HepG2 (cell line): ENCODE data around the gene ANKRD13D. TPM values are rescaled to one million over a fixed set of nuclear protein-coding genes. Genes with fewer than 3 reads are reported as not detected.

Experiments used
- polyA plus RNA-seq, 8 experiments: library from polyadenylated mRNA; depleted of rRNA in 3 of 8; stranded (reverse) in 7 of 8; unstranded in 1 of 8; fragments of >200 nt; fragmentation: Illumina TruSeq in 4 of 8; extraction: Trizol in 4 of 8; gene quantifications; 2 replicates each; pipeline versions ENCODE4 v1.2.1 to v1.2.3, GENCODE V29; 2011 to 2016; ENCODE audit warnings: low read depth in 4 of 8, missing spikeins in 1 of 8, mixed read lengths in 1 of 8; ENCODE audit not compliant: insufficient read depth in 1 of 8
- total RNA-seq, 5 experiments: library from RNA; depleted of rRNA; stranded (reverse); fragments of >200 nt; fragmentation: Illumina TruSeq; extraction: Trizol; gene quantifications; 2 replicates each; pipeline ENCODE4 v1.2.3, GENCODE V29; 2016; ENCODE audit warnings: low read depth in 1 of 5

The ANKRD13D gene
- total and polyA plus RNA-seq, 2 of the 13 experiments (the other 11 are each of a cell fraction or from before 2014, with no cell fraction given) = 18.6 to 27.3 TPM

Other genes with a start within 250 kb of the ANKRD13D start
- 0.27 and 0.29 TPM in 2 replicates for gene RHOD, start 232.5 kb upstream of the ANKRD13D start, total RNA-seq (2016; rRNA removed; fragmentation: Illumina TruSeq; extraction: Trizol)
- 0.98 and 1.7 TPM in 2 replicates for gene RHOD, start 232.5 kb upstream of the ANKRD13D start, polyA plus RNA-seq (2011; rRNA removed)
- 21.0 and 31.4 TPM in 2 replicates for gene KDM2A, start 170.0 kb upstream of the ANKRD13D start, total RNA-seq (2016; rRNA removed; fragmentation: Illumina TruSeq; extraction: Trizol)
- gene KDM2A, start 170.0 kb upstream of the ANKRD13D start, polyA plus RNA-seq (2011; rRNA removed) = 31.3 and 37.3 TPM in 2 replicates
- 26.3 and 31.3 TPM in 2 replicates for gene GRK2, start 22.8 kb upstream of the ANKRD13D start, total RNA-seq (2016; rRNA removed; fragmentation: Illumina TruSeq; extraction: Trizol)
- gene GRK2, start 22.8 kb upstream of the ANKRD13D start, polyA plus RNA-seq (2011; rRNA removed) = 42.4 and 66.8 TPM in 2 replicates
- gene SSH3, start 14.2 kb downstream of the ANKRD13D start, total RNA-seq (2016; rRNA removed; fragmentation: Illumina TruSeq; extraction: Trizol) = 7.5 and 12.4 TPM in 2 replicates
- gene SSH3, start 14.2 kb downstream of the ANKRD13D start, polyA plus RNA-seq (2011; rRNA removed) = 18.6 and 18.8 TPM in 2 replicates
- 10.5 and 10.9 TPM in 2 replicates for gene POLD4, start 64.2 kb downstream of the ANKRD13D start, total RNA-seq (2016; rRNA removed; fragmentation: Illumina TruSeq; extraction: Trizol)
- 27.4 and 35.1 TPM in 2 replicates for gene POLD4, start 64.2 kb downstream of the ANKRD13D start, polyA plus RNA-seq (2011; rRNA removed)
- 0.48 and 0.49 TPM in 2 replicates for gene CLCF1, start 84.3 kb downstream of the ANKRD13D start, total RNA-seq (2016; rRNA removed; fragmentation: Illumina TruSeq; extraction: Trizol)
- gene CLCF1, start 84.3 kb downstream of the ANKRD13D start, polyA plus RNA-seq (2011; rRNA removed) = 0.78 and 0.80 TPM in 2 replicates
- gene RAD9A, start 102.7 kb downstream of the ANKRD13D start, total RNA-seq (2016; rRNA removed; fragmentation: Illumina TruSeq; extraction: Trizol) = 6.1 and 10.1 TPM in 2 replicates
- 14.7 and 15.7 TPM in 2 replicates for gene RAD9A, start 102.7 kb downstream of the ANKRD13D start, polyA plus RNA-seq (2011; rRNA removed)
- 170 and 188 TPM in 2 replicates for gene PPP1CA, start 112.6 kb downstream of the ANKRD13D start, total RNA-seq (2016; rRNA removed; fragmentation: Illumina TruSeq; extraction: Trizol)
- gene PPP1CA, start 112.6 kb downstream of the ANKRD13D start, polyA plus RNA-seq (2011; rRNA removed) = 149 and 173 TPM in 2 replicates
- 0.81 and 1.0 TPM in 2 replicates for gene TBC1D10C, start 114.8 kb downstream of the ANKRD13D start, total RNA-seq (2016; rRNA removed; fragmentation: Illumina TruSeq; extraction: Trizol)
- 1.8 and 2.8 TPM in 2 replicates for gene TBC1D10C, start 114.8 kb downstream of the ANKRD13D start, polyA plus RNA-seq (2011; rRNA removed)
- gene CARNS1, start 126.4 kb downstream of the ANKRD13D start, total RNA-seq (2016; rRNA removed; fragmentation: Illumina TruSeq; extraction: Trizol) = not detected in 2 replicates
- 0.01 TPM in 1 of 2 replicates, not detected in the other for gene CARNS1, start 126.4 kb downstream of the ANKRD13D start, polyA plus RNA-seq (2011; rRNA removed)
- 35.3 and 54.8 TPM in 2 replicates for gene RPS6KB2, start 139.2 kb downstream of the ANKRD13D start, total RNA-seq (2016; rRNA removed; fragmentation: Illumina TruSeq; extraction: Trizol)
- 52.9 and 59.2 TPM in 2 replicates for gene RPS6KB2, start 139.2 kb downstream of the ANKRD13D start, polyA plus RNA-seq (2011; rRNA removed)
- 0.46 and 0.60 TPM in 2 replicates for gene PTPRCAP, start 148.4 kb downstream of the ANKRD13D start, total RNA-seq (2016; rRNA removed; fragmentation: Illumina TruSeq; extraction: Trizol)
- 0.56 and 0.70 TPM in 2 replicates for gene PTPRCAP, start 148.4 kb downstream of the ANKRD13D start, polyA plus RNA-seq (2011; rRNA removed)
- gene CORO1B, start 154.2 kb downstream of the ANKRD13D start, total RNA-seq (2016; rRNA removed; fragmentation: Illumina TruSeq; extraction: Trizol) = 32.2 and 32.9 TPM in 2 replicates
- 33.8 and 48.8 TPM in 2 replicates for gene CORO1B, start 154.2 kb downstream of the ANKRD13D start, polyA plus RNA-seq (2011; rRNA removed)
- not detected in 2 replicates for gene GPR152, start 163.4 kb downstream of the ANKRD13D start, total RNA-seq (2016; rRNA removed; fragmentation: Illumina TruSeq; extraction: Trizol)
- gene GPR152, start 163.4 kb downstream of the ANKRD13D start, polyA plus RNA-seq (2011; rRNA removed) = not detected in 2 replicates
- gene CABP4, start 166.1 kb downstream of the ANKRD13D start, total RNA-seq (2016; rRNA removed; fragmentation: Illumina TruSeq; extraction: Trizol) = not detected in 2 replicates
- gene CABP4, start 166.1 kb downstream of the ANKRD13D start, polyA plus RNA-seq (2011; rRNA removed) = not detected in 2 replicates
- 5.1 and 6.9 TPM in 2 replicates for gene TMEM134, start 179.9 kb downstream of the ANKRD13D start, total RNA-seq (2016; rRNA removed; fragmentation: Illumina TruSeq; extraction: Trizol)
- gene TMEM134, start 179.9 kb downstream of the ANKRD13D start, polyA plus RNA-seq (2011; rRNA removed) = 26.9 and 36.5 TPM in 2 replicates
- 51.8 and 54.7 TPM in 2 replicates for gene AIP, start 193.7 kb downstream of the ANKRD13D start, total RNA-seq (2016; rRNA removed; fragmentation: Illumina TruSeq; extraction: Trizol)
- 110 and 113 TPM in 2 replicates for gene AIP, start 193.7 kb downstream of the ANKRD13D start, polyA plus RNA-seq (2011; rRNA removed)
- 7.7 and 8.5 TPM in 2 replicates for gene PITPNM1, start 216.1 kb downstream of the ANKRD13D start, total RNA-seq (2016; rRNA removed; fragmentation: Illumina TruSeq; extraction: Trizol)
- 8.2 and 9.4 TPM in 2 replicates for gene PITPNM1, start 216.1 kb downstream of the ANKRD13D start, polyA plus RNA-seq (2011; rRNA removed)
- 19.7 and 23.2 TPM in 2 replicates for gene CDK2AP2, start 218.9 kb downstream of the ANKRD13D start, total RNA-seq (2016; rRNA removed; fragmentation: Illumina TruSeq; extraction: Trizol)
- 15.0 and 15.2 TPM in 2 replicates for gene CDK2AP2, start 218.9 kb downstream of the ANKRD13D start, polyA plus RNA-seq (2011; rRNA removed)
- not detected in 2 replicates for gene CABP2, start 234.1 kb downstream of the ANKRD13D start, total RNA-seq (2016; rRNA removed; fragmentation: Illumina TruSeq; extraction: Trizol)
- not detected in 2 replicates for gene CABP2, start 234.1 kb downstream of the ANKRD13D start, polyA plus RNA-seq (2011; rRNA removed)